ENCODE measurements around the gene ARHGAP9.

The ARHGAP9 gene

GRCh38 chr12:57475271-57476161 is 4.2 kb downstream of the ARHGAP9 start:
- H3K27ac Mint-ChIP-seq = peak overlapping the region; percentile 16
- peaks cover 55% of the 10 kb centered on the region for H3K4me1 Mint-ChIP-seq (ENCODE audit: low read depth)
- H3K9me3 Mint-ChIP-seq = no peaks in the 10 kb centered on the region
- peaks cover 41% of the 10 kb centered on the region for H3K36me3 Mint-ChIP-seq (ENCODE audit: low read depth)
- H3K4me3 Mint-ChIP-seq = peak overlapping the region; percentile 96
- no peaks in the 10 kb centered on the region for H3K27me3 Mint-ChIP-seq (ENCODE audit: low read depth)

DNA sequence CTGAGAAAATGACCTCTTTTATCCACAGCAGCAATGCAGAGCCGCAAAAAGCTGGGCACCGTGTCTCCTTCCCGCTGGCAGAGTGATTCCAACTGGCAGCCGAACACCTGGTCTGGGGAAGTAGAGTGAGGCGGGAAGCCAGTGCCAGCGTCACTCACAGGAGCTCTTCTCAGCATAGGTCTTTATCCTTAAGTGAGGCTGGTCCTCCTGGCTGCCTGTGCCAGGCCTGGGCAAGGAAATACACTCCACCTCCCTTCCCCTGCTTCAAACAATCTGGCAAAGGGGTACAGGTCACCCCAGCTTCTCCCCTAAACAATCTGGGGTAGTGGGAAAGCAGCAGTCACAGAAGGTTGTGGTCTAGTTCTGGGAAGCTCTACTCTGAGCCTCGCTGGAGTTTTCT is 4.8 kb downstream of the ARHGAP9 start:
- Mint-ChIP-seq H3K4me3 (peak overlapping the region; percentile 68), H3K27me3 (ENCODE audit: low read depth) (no peaks in the 10 kb centered on the region), H3K36me3 (ENCODE audit: low read depth) (peaks cover 43% of the 10 kb centered on the region), H3K4me1 (ENCODE audit: low read depth) (peaks cover 50% of the 10 kb centered on the region), H3K9me3 (no peaks in the 10 kb centered on the region), H3K27ac (no peak overlapping the region)

- no peaks in the 10 kb centered on the region for H3K27me3 Mint-ChIP-seq (ENCODE audit: low read depth)
- H3K36me3 Mint-ChIP-seq (ENCODE audit: low read depth) = peaks cover 44% of the 10 kb centered on the region
- H3K4me1 Mint-ChIP-seq (ENCODE audit: low read depth) = peaks cover 46% of the 10 kb centered on the region
- peak overlapping the region; percentile 22 for H3K27ac Mint-ChIP-seq
- H3K9me3 Mint-ChIP-seq = no peaks in the 10 kb centered on the region
- peak overlapping the region; percentile 68 for H3K4me3 Mint-ChIP-seq
Measured at GRCh38 chr12:57474430-57474829, 5.2 kb downstream of the ARHGAP9 start.

GRCh38 chr12:57473886-57474285 is 5.8 kb downstream of the ARHGAP9 start:
- Mint-ChIP-seq H3K36me3 (ENCODE audit: low read depth) (peaks cover 47% of the 10 kb centered on the region), H3K4me1 (ENCODE audit: low read depth) (peaks cover 41% of the 10 kb centered on the region), H3K9me3 (no peaks in the 10 kb centered on the region), H3K4me3 (peak overlapping the region; percentile 68), H3K27me3 (ENCODE audit: low read depth) (no peaks in the 10 kb centered on the region), H3K27ac (no peak overlapping the region)

DNA sequence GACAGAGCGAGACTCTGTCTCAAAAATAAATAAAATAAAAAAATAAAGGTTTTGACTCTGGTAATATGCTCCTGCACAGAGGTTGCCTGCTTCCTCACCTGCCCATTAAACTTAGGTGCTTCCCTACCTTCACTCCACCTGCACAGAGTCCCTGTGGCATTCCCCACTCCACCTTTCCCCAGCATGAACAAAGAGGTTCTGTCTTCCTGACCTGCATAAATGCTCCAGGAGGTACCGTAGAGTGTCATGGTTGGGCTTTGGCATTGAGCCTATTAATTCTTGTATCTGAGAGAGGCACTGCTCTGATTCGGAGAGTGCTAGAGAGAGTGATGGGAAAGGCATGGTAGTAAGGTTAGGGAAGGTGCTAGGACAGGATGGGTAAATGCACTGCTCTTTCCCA is 6.3 kb downstream of the ARHGAP9 start:
- Mint-ChIP-seq H3K4me3 (peak overlapping the region; percentile 6), H3K9me3 (no peaks in the 10 kb centered on the region), H3K27me3 (ENCODE audit: low read depth) (no peaks in the 10 kb centered on the region), H3K36me3 (ENCODE audit: low read depth) (peaks cover 49% of the 10 kb centered on the region), H3K27ac (no peak overlapping the region), H3K4me1 (ENCODE audit: low read depth) (peaks cover 36% of the 10 kb centered on the region)

DNA sequence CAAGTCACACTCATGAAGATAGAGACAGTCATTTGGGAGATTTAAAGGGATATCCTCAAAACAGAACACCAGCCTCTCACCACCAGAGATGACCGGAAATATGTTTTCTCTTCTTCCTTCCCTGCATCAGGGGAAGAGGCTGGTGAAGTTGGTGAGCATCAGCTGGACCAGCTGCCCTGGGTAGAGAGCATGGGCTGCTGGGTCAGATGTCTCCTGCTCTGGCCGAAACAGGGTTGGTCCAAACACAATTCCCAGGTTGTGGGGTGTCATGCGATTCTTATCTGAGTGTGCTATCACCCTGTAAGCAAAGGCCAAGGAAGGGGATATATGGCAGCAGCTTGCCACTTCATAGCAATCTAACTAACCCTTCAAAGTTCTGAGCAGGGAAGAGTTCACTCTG is 7.3 kb downstream of the ARHGAP9 start:
- no peak overlapping the region for H3K27ac Mint-ChIP-seq
- peaks cover 29% of the 10 kb centered on the region for H3K4me1 Mint-ChIP-seq (ENCODE audit: low read depth)
- H3K36me3 Mint-ChIP-seq (ENCODE audit: low read depth) = peaks cover 52% of the 10 kb centered on the region
- no peaks in the 10 kb centered on the region for H3K9me3 Mint-ChIP-seq
- H3K4me3 Mint-ChIP-seq = no peak overlapping the region
- no peaks in the 10 kb centered on the region for H3K27me3 Mint-ChIP-seq (ENCODE audit: low read depth)

GRCh38 chr12:57471661-57472060 is 8.0 kb downstream of the ARHGAP9 start:
- H3K27ac Mint-ChIP-seq = no peak overlapping the region
- no peaks in the 10 kb centered on the region for H3K9me3 Mint-ChIP-seq
- no peak overlapping the region for H3K4me3 Mint-ChIP-seq
- H3K27me3 Mint-ChIP-seq (ENCODE audit: low read depth) = no peaks in the 10 kb centered on the region
- peaks cover 26% of the 10 kb centered on the region for H3K4me1 Mint-ChIP-seq (ENCODE audit: low read depth)
- peaks cover 49% of the 10 kb centered on the region for H3K36me3 Mint-ChIP-seq (ENCODE audit: low read depth)

- no peaks in the 10 kb centered on the region for H3K27me3 Mint-ChIP-seq (ENCODE audit: low read depth)
- H3K9me3 Mint-ChIP-seq = no peaks in the 10 kb centered on the region
- H3K4me1 Mint-ChIP-seq (ENCODE audit: low read depth) = peaks cover 21% of the 10 kb centered on the region
- H3K4me3 Mint-ChIP-seq = no peak overlapping the region
- peaks cover 44% of the 10 kb centered on the region for H3K36me3 Mint-ChIP-seq (ENCODE audit: low read depth)
- H3K27ac Mint-ChIP-seq = no peak overlapping the region
Measured at GRCh38 chr12:57470970-57471656, 8.6 kb downstream of the ARHGAP9 start.

DNA sequence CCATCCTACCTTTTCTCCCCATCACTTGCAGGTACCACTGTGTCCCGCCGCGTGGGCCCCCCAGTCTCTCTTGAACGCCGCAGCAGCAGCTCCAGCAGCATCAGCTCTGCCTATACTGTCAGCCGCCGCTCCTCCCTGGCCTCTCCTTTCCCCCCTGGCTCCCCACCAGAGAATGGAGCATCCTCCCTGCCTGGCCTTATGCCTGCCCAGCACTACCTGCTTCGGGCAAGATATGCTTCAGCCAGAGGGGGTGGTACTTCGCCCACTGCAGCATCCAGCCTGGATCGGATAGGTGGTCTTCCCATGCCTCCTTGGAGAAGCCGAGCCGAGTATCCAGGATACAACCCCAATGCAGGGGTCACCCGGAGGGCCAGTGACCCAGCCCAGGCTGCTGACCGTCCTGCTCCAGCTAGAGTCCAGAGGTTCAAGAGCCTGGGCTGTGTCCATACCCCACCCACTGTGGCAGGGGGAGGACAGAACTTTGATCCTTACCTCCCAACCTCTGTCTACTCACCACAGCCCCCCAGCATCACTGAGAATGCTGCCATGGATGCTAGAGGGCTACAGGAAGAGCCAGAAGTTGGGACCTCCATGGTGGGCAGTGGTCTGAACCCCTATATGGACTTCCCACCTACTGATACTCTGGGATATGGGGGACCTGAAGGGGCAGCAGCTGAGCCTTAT is 9.2 kb downstream of the ARHGAP9 start:
- H3K27ac Mint-ChIP-seq = no peak overlapping the region
- no peaks in the 10 kb centered on the region for H3K9me3 Mint-ChIP-seq
- H3K4me1 Mint-ChIP-seq (ENCODE audit: low read depth) = peaks cover 21% of the 10 kb centered on the region
- peaks cover 43% of the 10 kb centered on the region for H3K36me3 Mint-ChIP-seq (ENCODE audit: low read depth)
- H3K4me3 Mint-ChIP-seq = no peak overlapping the region
- no peaks in the 10 kb centered on the region for H3K27me3 Mint-ChIP-seq (ENCODE audit: low read depth)

DNA sequence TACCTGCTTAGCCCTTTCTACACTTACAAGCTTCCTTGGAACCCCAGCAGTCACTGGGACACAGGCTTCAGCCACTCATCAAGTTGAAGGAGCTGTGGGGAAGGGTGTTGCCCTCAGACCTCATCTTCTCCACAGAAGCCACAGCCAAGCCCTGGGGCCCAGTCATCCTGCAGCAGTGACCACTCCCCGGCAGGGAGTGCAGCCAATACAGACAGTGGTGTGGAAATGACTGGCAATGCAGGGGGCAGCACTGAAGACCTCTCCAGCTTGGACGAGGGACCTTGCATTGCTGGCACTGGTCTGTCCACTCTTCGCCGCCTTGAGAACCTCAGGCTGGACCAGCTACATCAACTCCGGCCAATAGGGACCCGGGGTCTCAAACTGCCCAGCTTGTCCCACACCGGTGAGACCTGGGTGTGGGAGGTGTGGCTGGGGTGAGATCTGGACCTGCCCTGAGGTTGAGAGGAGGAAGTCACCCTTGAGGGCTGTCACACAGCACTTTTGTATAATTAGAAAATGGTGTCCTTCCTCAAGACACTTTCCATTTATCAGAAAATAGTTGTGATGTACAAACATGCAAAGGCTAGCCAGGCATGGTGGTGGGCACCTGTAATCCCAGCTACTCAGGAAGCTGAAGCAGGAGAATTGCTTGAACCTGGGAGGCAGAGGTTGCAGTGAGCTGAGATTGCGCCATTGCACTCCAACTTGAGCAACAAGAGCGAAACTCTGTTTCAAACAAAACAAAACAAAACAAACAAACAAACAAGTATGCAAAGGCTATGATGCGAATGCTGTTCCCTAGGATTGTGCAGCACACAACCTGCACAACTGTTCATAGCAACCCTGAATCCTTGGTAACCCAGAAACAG is 10.1 kb downstream of the ARHGAP9 start:
- no peaks in the 10 kb centered on the region for H3K27me3 Mint-ChIP-seq (ENCODE audit: low read depth)
- peaks cover 39% of the 10 kb centered on the region for H3K36me3 Mint-ChIP-seq (ENCODE audit: low read depth)
- peaks cover 21% of the 10 kb centered on the region for H3K4me1 Mint-ChIP-seq (ENCODE audit: low read depth)
- H3K9me3 Mint-ChIP-seq = no peaks in the 10 kb centered on the region
- no peak overlapping the region for H3K27ac Mint-ChIP-seq
- H3K4me3 Mint-ChIP-seq = no peak overlapping the region

DNA sequence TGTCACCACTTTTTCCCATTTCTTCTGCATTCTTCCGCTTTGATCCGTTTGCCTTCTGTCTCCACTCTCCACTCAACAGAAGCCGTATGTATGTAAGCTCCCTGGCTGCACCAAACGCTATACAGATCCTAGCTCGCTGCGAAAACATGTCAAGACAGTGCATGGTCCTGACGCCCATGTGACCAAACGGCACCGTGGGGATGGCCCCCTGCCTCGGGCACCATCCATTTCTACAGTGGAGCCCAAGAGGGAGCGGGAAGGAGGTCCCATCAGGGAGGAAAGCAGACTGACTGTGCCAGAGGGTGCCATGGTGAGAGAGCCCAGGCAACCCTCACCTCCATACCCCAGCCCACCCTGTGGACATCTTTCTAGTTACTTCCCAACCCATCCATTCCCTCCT is 11.8 kb downstream of the ARHGAP9 start:
- no peaks in the 10 kb centered on the region for H3K27me3 Mint-ChIP-seq (ENCODE audit: low read depth)
- H3K36me3 Mint-ChIP-seq (ENCODE audit: low read depth) = peaks cover 27% of the 10 kb centered on the region
- no peaks in the 10 kb centered on the region for H3K9me3 Mint-ChIP-seq
- no peak overlapping the region for H3K4me3 Mint-ChIP-seq
- H3K27ac Mint-ChIP-seq = no peak overlapping the region
- peaks cover 23% of the 10 kb centered on the region for H3K4me1 Mint-ChIP-seq (ENCODE audit: low read depth)

DNA sequence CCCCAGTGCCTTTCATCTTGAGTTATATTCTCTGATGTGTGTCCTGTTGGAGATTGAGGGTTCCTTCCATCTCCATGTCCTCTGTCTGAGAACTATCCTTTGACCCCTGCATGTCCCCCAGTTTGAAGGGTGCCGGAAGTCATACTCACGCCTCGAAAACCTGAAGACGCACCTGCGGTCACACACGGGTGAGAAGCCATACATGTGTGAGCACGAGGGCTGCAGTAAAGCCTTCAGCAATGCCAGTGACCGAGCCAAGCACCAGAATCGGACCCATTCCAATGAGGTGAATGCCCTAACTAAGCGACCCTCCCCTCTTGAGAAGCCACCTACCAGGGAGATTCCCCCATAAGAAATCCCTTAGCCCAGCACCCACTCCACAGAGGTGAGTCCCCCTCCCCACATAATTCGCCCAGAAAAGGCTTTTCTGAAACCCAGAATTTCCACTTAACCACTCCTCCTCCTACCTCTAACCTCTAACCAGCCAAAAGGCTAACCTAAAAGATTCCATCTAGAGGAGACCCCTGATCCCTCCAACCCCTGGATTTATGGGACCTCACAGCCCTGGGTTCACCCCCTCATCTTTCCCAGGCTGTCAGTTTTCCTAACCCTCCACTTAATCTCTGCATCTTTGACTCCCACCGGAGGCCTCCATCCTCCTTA is 12.3 kb downstream of the ARHGAP9 start:
- H3K4me1 Mint-ChIP-seq (ENCODE audit: low read depth) = peaks cover 26% of the 10 kb centered on the region
- H3K9me3 Mint-ChIP-seq = no peaks in the 10 kb centered on the region
- peaks cover 22% of the 10 kb centered on the region for H3K36me3 Mint-ChIP-seq (ENCODE audit: low read depth)
- H3K4me3 Mint-ChIP-seq = no peak overlapping the region
- peak overlapping the region; percentile 18 for H3K27ac Mint-ChIP-seq
- H3K27me3 Mint-ChIP-seq (ENCODE audit: low read depth) = peaks cover 5% of the 10 kb centered on the region

GRCh38 chr12:57465747-57466505 is 13.7 kb downstream of the ARHGAP9 start:
- Mint-ChIP-seq H3K36me3 (ENCODE audit: low read depth) (peaks cover 17% of the 10 kb centered on the region), H3K27me3 (ENCODE audit: low read depth) (peaks cover 15% of the 10 kb centered on the region), H3K27ac (no peak overlapping the region), H3K4me1 (ENCODE audit: low read depth) (peaks cover 33% of the 10 kb centered on the region), H3K9me3 (no peaks in the 10 kb centered on the region), H3K4me3 (no peak overlapping the region)

All from T-helper 1 cell treated with Interleukin-12 subunit alpha and Interleukin-12 subunit beta and Interleukin-4 antibody, amounts not matched to agents 30 μg/mL and 1 μg/mL, for 36 hours (primary cell).